RWPE2 (cell line): ENCODE data around the gene CASP8.

ENCODE experiments used
- ATAC-seq: fragments of 200-7000 bp; cut with Tn5 transposase; 3 replicates; pipeline ENCODE4 v1.9.1; 2021; ENCODE audit warnings: low read depth
- DNase-seq: peaks from one replicate; pipeline ENCODE4 v3.0.0-alpha.2; 2020; ENCODE audit warnings: low spot score
- H3K27ac ChIP-seq: fragments of 450-650 bp; 2 replicates; pipeline ENCODE4 v1.5.1; 2017; ENCODE audit warnings: mild to moderate bottlenecking; ENCODE audit not compliant: poor library complexity, severe bottlenecking
- H3K27me3 ChIP-seq: fragments of 250-450 bp; sonication (Bioruptor Pico); 2 replicates; pipeline ENCODE4 v1.5.1; 2021; ENCODE audit warnings: mild to moderate bottlenecking, moderate library complexity; ENCODE audit not compliant: insufficient read depth, poor library complexity, severe bottlenecking
- H3K36me3 ChIP-seq: fragments of 250-450 bp; sonication (Bioruptor Pico); 2 replicates; pipeline ENCODE4 v1.5.1; 2020; ENCODE audit warnings: low read depth, mild to moderate bottlenecking, moderate library complexity
- H3K4me1 ChIP-seq: fragments of 250-450 bp; sonication (Bioruptor Pico); 2 replicates; pipeline ENCODE4 v1.5.1; 2021; ENCODE audit warnings: mild to moderate bottlenecking, moderate library complexity; ENCODE audit not compliant: insufficient read depth, poor library complexity, severe bottlenecking
- H3K4me3 ChIP-seq: fragments of 250-450 bp; sonication (Bioruptor Pico); 2 replicates; pipeline ENCODE4 v1.5.1; 2021; ENCODE audit warnings: mild to moderate bottlenecking, moderate library complexity; ENCODE audit not compliant: severe bottlenecking
- H3K9me3 ChIP-seq: fragments of 250-450 bp; sonication (Bioruptor Pico); 2 replicates; pipeline ENCODE4 v1.5.1; 2021; ENCODE audit warnings: mild to moderate bottlenecking, moderate library complexity; ENCODE audit not compliant: severe bottlenecking
- TF ChIP-seq, protein P1 (sequence below): fragments of 450-650 bp; IDR thresholded peaks from one replicate; pipeline ENCODE4 v1.5.1; 2017; ENCODE audit warnings: mild to moderate bottlenecking, moderate library complexity; ENCODE audit not compliant: poor library complexity, severe bottlenecking

CASP8 gene

DNA sequence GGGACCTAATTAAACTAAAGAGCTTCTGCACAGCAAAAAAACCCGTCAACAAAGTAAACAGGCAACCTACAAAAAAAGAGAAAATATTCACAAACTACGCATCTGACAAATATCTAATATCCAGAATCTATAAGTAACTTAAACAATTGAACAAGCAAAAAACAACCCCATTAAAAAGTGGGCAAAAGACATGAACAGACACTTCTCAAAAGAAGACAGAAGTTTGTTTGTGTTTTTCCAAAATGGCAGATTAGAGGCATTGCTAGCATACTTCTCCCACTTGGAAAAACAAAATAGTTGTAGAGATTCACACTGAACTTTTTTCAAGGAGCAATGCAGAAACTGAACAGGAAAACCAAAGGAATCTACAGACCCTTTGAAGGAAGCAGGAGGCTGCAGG lies 59.2 kb downstream of the CASP8 start:
- Histone ChIP-seq H3K9me3 (no peaks in the 10 kb centered on the region), H3K4me1 (no peaks in the 10 kb centered on the region), H3K27ac (no peak overlapping the region), H3K36me3 (no peaks in the 10 kb centered on the region), H3K27me3 (no peaks in the 10 kb centered on the region), H3K4me3 (no peak overlapping the region)
- DNase-seq (no peak), ATAC-seq (no peak)
- TF ChIP-seq, protein P1, sequence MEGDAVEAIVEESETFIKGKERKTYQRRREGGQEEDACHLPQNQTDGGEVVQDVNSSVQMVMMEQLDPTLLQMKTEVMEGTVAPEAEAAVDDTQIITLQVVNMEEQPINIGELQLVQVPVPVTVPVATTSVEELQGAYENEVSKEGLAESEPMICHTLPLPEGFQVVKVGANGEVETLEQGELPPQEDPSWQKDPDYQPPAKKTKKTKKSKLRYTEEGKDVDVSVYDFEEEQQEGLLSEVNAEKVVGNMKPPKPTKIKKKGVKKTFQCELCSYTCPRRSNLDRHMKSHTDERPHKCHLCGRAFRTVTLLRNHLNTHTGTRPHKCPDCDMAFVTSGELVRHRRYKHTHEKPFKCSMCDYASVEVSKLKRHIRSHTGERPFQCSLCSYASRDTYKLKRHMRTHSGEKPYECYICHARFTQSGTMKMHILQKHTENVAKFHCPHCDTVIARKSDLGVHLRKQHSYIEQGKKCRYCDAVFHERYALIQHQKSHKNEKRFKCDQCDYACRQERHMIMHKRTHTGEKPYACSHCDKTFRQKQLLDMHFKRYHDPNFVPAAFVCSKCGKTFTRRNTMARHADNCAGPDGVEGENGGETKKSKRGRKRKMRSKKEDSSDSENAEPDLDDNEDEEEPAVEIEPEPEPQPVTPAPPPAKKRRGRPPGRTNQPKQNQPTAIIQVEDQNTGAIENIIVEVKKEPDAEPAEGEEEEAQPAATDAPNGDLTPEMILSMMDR = no peak

DNA sequence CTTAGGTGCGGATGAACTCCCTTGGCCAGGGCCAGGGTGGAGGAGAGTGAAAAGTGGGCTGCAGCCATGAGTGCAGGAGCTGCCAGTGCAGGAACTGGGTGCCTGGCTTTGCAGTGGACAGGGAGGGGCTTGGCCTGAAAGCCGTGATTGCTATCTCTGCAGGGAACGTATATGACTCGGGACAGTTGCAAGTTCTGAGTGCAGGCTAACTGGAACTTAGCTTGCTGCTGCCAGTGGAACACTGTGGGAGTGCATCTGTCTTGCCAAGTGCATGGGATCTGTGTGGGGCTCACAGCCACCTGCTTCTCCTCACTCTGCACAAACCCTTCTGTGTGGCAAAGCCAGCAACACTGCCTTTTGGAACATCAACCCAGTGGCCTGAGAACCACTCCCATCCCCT lies 59.9 kb downstream of the CASP8 start:
- no peak for ATAC-seq
- H3K27ac ChIP-seq = no peak overlapping the region

DNA sequence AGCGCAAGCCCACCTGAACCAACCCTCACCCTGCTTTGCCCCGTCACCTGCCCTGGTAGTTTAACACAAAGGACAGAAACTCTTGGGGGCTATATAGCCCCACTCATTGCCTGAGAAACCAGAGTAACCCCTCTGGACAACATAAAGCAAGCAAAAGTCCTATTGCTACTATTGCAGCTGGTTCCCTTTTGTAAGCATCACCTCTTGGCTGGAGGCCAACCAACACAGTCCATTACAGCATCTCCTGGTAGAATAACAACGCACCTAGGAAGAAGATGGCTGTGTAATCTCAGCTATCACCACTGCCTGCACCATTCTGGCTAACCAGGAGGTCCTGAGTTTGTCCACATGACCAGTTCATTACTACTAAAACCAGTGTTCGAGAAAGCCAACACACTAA lies 60.4 kb downstream of the CASP8 start:
- no peaks in the 10 kb centered on the region for H3K27me3 ChIP-seq
- H3K4me3 ChIP-seq = no peak overlapping the region
- ATAC-seq = no peak
- H3K4me1 ChIP-seq = no peaks in the 10 kb centered on the region
- TF ChIP-seq, protein P1 = no peak
- DNase-seq = no peak
- H3K36me3 ChIP-seq = no peaks in the 10 kb centered on the region
- no peak overlapping the region for H3K27ac ChIP-seq
- H3K9me3 ChIP-seq = no peaks in the 10 kb centered on the region

More for the DNA sequence above, 59.9 kb downstream of the CASP8 start:
- no peaks in the 10 kb centered on the region for H3K4me1 ChIP-seq
- TF ChIP-seq, protein P1 = no peak
- H3K4me3 ChIP-seq = no peak overlapping the region
- no peaks in the 10 kb centered on the region for H3K27me3 ChIP-seq
- H3K9me3 ChIP-seq = no peaks in the 10 kb centered on the region
- no peak for DNase-seq
- no peaks in the 10 kb centered on the region for H3K36me3 ChIP-seq

DNA sequence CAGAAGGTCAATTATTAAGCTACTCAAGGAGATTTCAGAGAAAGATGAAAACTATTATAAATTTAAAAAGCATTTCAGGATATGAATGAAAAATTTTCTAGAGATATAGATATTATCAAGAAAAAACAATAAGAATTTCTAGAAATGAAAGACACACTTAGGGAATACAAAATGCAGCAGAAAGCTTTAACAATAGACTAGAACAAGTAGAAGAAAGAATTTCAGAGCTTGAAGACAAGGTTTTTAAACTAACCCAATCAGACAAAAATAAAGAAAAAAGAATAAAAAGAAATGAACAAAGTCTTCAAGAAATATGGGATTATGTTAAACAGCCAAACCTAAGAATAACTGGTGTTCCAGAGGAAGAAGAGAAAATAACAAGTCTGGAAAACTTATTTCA lies 62.4 kb downstream of the CASP8 start:
- Histone ChIP-seq H3K4me3 (no peak overlapping the region), H3K27ac (no peak overlapping the region), H3K27me3 (no peaks in the 10 kb centered on the region), H3K36me3 (no peaks in the 10 kb centered on the region), H3K9me3 (peaks cover 3% of the 10 kb centered on the region), H3K4me1 (no peaks in the 10 kb centered on the region)
- ATAC-seq (no peak), DNase-seq (no peak)
- TF ChIP-seq, protein P1 = no peak

DNA sequence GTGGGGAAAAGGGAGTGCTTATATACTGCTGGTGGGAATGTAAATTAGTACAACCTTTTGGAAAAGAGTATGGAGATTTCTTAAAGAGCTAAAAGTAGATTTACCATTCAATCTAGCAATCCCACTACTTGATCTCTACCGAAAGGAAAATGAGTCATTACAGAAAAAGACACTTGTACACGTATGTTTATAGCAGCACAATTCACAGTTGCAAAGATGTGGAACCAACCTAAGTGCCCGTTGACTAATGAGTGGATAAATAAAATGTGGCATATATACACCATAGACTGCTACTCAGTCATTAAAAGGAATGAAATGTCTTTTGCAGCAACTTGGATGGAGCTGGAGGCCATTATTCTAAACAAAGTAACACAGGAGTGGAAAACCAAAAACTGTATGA lies 67.3 kb downstream of the CASP8 start:
- H3K36me3 ChIP-seq = no peaks in the 10 kb centered on the region
- peaks cover 3% of the 10 kb centered on the region for H3K9me3 ChIP-seq
- no peak overlapping the region for H3K27ac ChIP-seq
- TF ChIP-seq, protein P1 = no peak
- no peaks in the 10 kb centered on the region for H3K4me1 ChIP-seq
- ATAC-seq = no peak
- H3K27me3 ChIP-seq = no peaks in the 10 kb centered on the region
- no peak for DNase-seq
- H3K4me3 ChIP-seq = no peak overlapping the region
